Measurements from ENCODE around the gene NFATC4. TPM values are rescaled to one million over a fixed set of nuclear protein-coding genes. Genes with fewer than 3 reads are reported as not detected.
A peak's percentile ranks its signal among the peaks of the same experiment; 100 is the strongest.
"Not testable (repeated sequence)": the region's sequence is repeated elsewhere in the genome, so short reads cannot be mapped to it uniquely, and the experiment has no call there.

The NFATC4 gene
- total RNA-seq, 6 donors from 2014 or later: 8.5 to 98.5 (median 42.1) TPM

DNA sequence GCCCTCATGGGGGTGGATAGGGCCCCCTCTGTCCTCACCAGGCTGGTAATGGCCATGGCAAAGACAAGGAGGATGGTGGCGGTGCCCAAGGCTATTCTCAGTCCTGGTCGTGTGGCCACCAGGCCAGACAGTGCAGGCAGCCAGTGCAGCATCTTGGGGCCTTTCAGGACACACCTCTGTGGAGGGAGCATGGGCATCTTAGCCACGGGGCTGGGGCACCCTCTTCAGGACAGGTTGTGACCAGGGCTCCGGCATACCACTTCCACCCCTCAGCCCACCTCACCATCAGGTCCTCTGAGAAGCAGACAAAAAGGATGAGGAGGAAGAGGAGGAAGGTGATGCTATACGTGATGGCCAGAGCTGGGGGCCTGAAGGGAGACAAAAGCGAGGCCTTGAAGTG is 44.0 kb upstream of the NFATC4 start:
- Histone ChIP-seq H3K4me3 (no peak overlapping the region), H3K27ac (no peak overlapping the region), H3K36me3 (peaks cover 0 to 28% (median 8%) of the 10 kb centered on the region in 4 donors), H3K4me1 (peaks cover 6 to 15% (median 10%) of the 10 kb centered on the region in 4 donors), H3K27me3 (no peaks in the 10 kb centered on the region), H3K9me3 (no peaks in the 10 kb centered on the region)
- 78 to 89% methylated on average over 6 of the region's 6 CpGs for WGBS, 2 donors
- DNase-seq (no peak), ATAC-seq (ENCODE audit: low FRiP score in 2 of 2) (no peak)
- TF ChIP-seq POLR2A (IDR thresholded peaks at IDR 0.05) (no peak), EP300 (IDR thresholded peaks at IDR 0.05) (no peak), POLR2AphosphoS5 (IDR thresholded peaks at IDR 0.05) (no peak)
- TF ChIP-seq, protein P1, sequence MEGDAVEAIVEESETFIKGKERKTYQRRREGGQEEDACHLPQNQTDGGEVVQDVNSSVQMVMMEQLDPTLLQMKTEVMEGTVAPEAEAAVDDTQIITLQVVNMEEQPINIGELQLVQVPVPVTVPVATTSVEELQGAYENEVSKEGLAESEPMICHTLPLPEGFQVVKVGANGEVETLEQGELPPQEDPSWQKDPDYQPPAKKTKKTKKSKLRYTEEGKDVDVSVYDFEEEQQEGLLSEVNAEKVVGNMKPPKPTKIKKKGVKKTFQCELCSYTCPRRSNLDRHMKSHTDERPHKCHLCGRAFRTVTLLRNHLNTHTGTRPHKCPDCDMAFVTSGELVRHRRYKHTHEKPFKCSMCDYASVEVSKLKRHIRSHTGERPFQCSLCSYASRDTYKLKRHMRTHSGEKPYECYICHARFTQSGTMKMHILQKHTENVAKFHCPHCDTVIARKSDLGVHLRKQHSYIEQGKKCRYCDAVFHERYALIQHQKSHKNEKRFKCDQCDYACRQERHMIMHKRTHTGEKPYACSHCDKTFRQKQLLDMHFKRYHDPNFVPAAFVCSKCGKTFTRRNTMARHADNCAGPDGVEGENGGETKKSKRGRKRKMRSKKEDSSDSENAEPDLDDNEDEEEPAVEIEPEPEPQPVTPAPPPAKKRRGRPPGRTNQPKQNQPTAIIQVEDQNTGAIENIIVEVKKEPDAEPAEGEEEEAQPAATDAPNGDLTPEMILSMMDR (IDR thresholded peaks at IDR 0.05): no peak

DNA sequence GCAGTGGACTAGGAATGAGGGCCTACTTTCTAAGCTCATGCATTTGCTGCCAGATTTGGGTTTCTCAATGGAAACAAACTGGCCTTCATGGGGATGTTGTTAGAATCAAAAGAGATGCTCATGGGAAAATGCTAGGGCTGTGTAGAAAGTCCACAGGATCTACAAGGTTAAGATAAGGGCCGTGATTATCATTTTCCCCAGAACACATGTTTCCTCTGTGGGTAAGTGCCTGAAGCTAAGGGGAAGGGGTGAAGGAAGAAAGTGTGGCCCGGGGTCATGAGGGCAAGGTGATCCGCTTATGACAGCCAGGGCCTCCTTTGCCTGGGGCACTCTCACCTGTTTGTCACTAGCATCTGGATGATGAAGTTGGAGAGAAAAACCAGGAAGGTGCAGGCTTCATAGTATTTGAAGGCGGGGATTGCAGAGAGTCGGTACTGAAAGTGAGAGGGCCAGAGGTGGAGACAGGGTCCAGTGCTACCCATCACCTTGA is 42.9 kb upstream of the NFATC4 start:
- 73 to 87% methylated on average over 5 of the region's 5 CpGs for WGBS, 2 donors
- no peak for DNase-seq
- H3K27me3 ChIP-seq: no peaks in the 10 kb centered on the region

DNA sequence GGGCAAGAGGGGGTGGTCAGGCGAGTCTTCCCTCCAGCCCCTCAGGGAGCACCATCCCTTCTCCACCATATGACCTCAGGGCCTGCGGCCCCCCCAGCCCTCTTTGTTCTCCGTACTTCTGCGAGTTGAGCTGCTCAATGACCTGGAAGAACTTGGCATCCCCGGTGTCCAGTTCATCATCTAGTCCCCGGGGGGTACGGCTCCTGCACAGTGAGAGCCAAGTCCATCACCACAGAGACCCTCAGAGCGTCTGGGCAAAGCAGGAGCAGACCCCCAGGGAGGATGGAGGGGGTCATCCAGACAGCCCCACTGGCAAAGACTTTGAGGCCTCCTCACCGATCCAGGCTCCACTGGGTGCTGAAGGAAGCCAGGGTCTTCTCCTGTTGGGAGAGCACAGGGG is 42.0 kb upstream of the NFATC4 start:
- WGBS, 2 donors: 76 to 91% methylated on average over 7 to 8 of the region's 9 CpGs
- H3K4me3 ChIP-seq: no peak overlapping the region
- peaks cover 0 to 17% (median 6%) of the 10 kb centered on the region in 4 donors for H3K36me3 ChIP-seq
- H3K9me3 ChIP-seq: no peaks in the 10 kb centered on the region
- H3K4me1 ChIP-seq: peaks cover 13 to 27% (median 20%) of the 10 kb centered on the region in 4 donors
- no peak overlapping the region for H3K27ac ChIP-seq
- TF ChIP-seq POLR2A (IDR thresholded peaks at IDR 0.05) (no peak), EP300 (IDR thresholded peaks at IDR 0.05) (no peak), POLR2AphosphoS5 (IDR thresholded peaks at IDR 0.05) (no peak)
- TF ChIP-seq, protein P1 (IDR thresholded peaks at IDR 0.05): no peak
- no peaks in the 10 kb centered on the region for H3K27me3 ChIP-seq
- ATAC-seq (ENCODE audit: low FRiP score in 2 of 2) (no peak), DNase-seq (no peak)

More for the DNA sequence above, 42.9 kb upstream of the NFATC4 start:
- no peak for ATAC-seq (ENCODE audit: low FRiP score in 2 of 2)
- Histone ChIP-seq H3K4me1 (peaks cover 13 to 25% (median 18%) of the 10 kb centered on the region in 4 donors), H3K9me3 (no peaks in the 10 kb centered on the region), H3K4me3 (no peak overlapping the region), H3K27ac (no peak overlapping the region), H3K36me3 (peaks cover 0 to 22% (median 6%) of the 10 kb centered on the region in 4 donors)
- TF ChIP-seq POLR2AphosphoS5 (IDR thresholded peaks at IDR 0.05) (no peak), POLR2A (IDR thresholded peaks at IDR 0.05) (no peak), EP300 (IDR thresholded peaks at IDR 0.05) (no peak)
- TF ChIP-seq, protein P1 (IDR thresholded peaks at IDR 0.05): no peak

DNA sequence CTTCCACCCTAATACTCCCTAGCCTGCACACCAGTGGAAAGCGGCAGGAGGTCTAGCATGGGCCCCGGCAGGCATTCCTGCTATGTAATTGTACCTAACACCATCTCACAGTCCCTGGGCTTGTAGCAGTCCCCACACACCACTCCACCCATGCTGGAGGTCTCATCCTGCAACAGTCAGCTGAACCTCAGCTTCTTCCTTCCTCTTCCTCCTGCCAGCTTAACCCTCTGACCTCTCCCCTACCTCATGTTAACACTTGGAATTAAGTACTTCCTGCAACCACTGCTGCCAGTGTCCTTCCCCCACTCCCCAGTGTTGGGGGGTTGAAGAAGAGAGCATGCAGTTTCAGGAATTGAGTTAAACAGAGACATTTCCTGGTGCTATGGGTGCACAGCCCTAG is 40.7 kb upstream of the NFATC4 start:
- H3K36me3 ChIP-seq: peaks cover 0 to 13% (median 6%) of the 10 kb centered on the region in 4 donors
- ATAC-seq (ENCODE audit: low FRiP score in 2 of 2): no peak
- no peaks in the 10 kb centered on the region for H3K27me3 ChIP-seq
- no peak overlapping the region for H3K4me3 ChIP-seq
- 64 to 78% methylated on average over 2 of the region's 2 CpGs for WGBS, 2 donors
- H3K4me1 ChIP-seq: peaks cover 19 to 32% (median 28%) of the 10 kb centered on the region in 4 donors
- DNase-seq: no peak
- H3K9me3 ChIP-seq: no peaks in the 10 kb centered on the region
- TF ChIP-seq POLR2A (IDR thresholded peaks at IDR 0.05) (no peak), POLR2AphosphoS5 (IDR thresholded peaks at IDR 0.05) (peak in 1 of 2 donors; percentile 17)
- peak overlapping the region; percentile 3 to 63 (median 54) for H3K27ac ChIP-seq

DNA sequence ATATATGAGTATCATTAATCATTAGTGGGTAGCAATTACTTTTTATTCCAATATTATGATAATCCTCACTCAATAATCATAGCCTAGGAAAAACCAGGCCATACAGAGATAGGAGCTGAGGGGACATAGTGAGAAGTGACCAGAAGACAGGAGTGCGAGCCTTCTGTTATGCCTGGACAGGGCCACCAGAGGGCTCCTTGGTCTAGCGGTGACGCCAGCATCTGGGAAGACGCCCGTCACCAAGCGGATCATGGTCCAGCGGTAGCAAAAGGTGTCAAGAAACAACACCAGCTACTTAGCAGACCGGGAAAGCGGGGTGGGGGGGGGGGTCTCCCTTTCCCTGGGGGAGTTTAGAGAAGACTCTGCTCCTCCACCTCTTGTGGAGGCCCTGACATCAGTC is 40.1 kb upstream of the NFATC4 start:
- H3K9me3 ChIP-seq; H3K27me3 ChIP-seq; H3K4me3 ChIP-seq; ATAC-seq (ENCODE audit: low FRiP score in 2 of 2): not testable (repeated sequence)
- 5 to 23% methylated on average over 3 to 9 of the region's 9 CpGs for WGBS, 2 donors
- peaks cover 25 to 37% (median 34%) of the 10 kb centered on the region in 4 donors for H3K4me1 ChIP-seq
- TF ChIP-seq, protein P1 (IDR thresholded peaks at IDR 0.05): peak; percentile 65 to 77 (median 73)
- peak overlapping the region in 3 of 4 donors; percentile 46 to 63 (median 62) for H3K27ac ChIP-seq
- H3K36me3 ChIP-seq: peaks cover 0 to 13% (median 6%) of the 10 kb centered on the region in 4 donors
- peak in 1 of 2 donors; percentile 69 for DNase-seq

All from upper lobe of left lung (tissue), 6 donors.